ENCODE results near the gene CFAP46.

DNA sequence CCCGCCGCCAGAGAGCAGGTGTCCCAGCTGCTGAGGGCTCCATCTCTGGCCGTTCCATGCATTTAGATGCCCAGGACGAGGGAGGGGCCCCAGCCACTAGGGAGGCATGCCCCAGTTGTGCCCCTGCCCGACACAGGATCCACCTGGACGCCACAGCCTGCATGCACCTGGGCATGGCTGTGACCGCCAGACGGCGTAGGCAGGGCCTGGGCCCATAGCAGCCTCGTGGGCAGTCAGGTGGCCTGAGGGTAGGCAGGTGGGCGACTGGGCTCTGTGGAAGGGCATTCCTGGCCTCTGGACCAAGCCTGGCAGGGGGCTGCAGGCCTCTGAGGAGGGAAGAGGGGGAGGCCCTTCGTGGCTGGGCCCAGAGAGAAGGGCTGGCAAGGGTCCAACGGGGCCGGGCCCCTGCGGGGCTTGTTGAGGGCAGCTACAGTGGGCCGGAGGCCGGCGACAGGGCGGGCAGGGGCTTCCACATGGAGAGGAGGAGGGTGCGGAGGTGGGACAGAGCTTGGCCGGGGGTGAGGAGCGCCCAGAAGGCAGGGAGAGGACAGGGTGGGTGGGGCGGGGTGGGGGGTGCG is 80.4 kb downstream of the CFAP46 start:
- TF ChIP-seq YY1 (IDR thresholded peaks at IDR 0.05; ENCODE audit: insufficient read depth, insufficient read length) (no peak), SUZ12 (IDR thresholded peaks at IDR 0.05; ENCODE audit: extremely low read depth, insufficient read depth, insufficient read length) (no peak)
